Glomerular visceral epithelial cell (primary cell): ENCODE results near the gene ADARB1.

ENCODE experiments used
- DNase-seq: peaks from one replicate; pipeline ENCODE4 v3.0.0-alpha.2; 2016; ENCODE audit errors: extremely low spot score

ADARB1 gene

GRCh38 chr21:45093035-45093532 is 18.7 kb downstream of the ADARB1 start:
- no peak for DNase-seq

- no peak for DNase-seq
These were observed 20.0 kb downstream of the ADARB1 start for GRCh38 chr21:45094412-45094811.

GRCh38 chr21:45095505-45095904 is 21.1 kb downstream of the ADARB1 start:
- DNase-seq = no peak

GRCh38 chr21:45096217-45096616 is 21.8 kb downstream of the ADARB1 start:
- DNase-seq = no peak

- DNase-seq = no peak
These were observed 23.5 kb downstream of the ADARB1 start for GRCh38 chr21:45097827-45098387.

GRCh38 chr21:45098867-45099266 is 24.5 kb downstream of the ADARB1 start:
- DNase-seq = peak; percentile 21

GRCh38 chr21:45099571-45099970 is 25.2 kb downstream of the ADARB1 start:
- DNase-seq = no peak

- no peak for DNase-seq
These were observed 26.5 kb downstream of the ADARB1 start for GRCh38 chr21:45100866-45101265.

GRCh38 chr21:45102391-45102932 is 28.1 kb downstream of the ADARB1 start:
- DNase-seq = peak; percentile 40

GRCh38 chr21:45103971-45104520 is 29.7 kb downstream of the ADARB1 start:
- DNase-seq = no peak

- DNase-seq = peak; percentile 66
These were observed 30.2 kb downstream of the ADARB1 start for GRCh38 chr21:45104560-45104959.

GRCh38 chr21:45105906-45106485 is 31.6 kb downstream of the ADARB1 start:
- DNase-seq = no peak

GRCh38 chr21:45108034-45108790 is 33.8 kb downstream of the ADARB1 start:
- no peak for DNase-seq

GRCh38 chr21:45108808-45109781 is 34.7 kb downstream of the ADARB1 start:
- DNase-seq = no peak

GRCh38 chr21:45109831-45110492 is 35.6 kb downstream of the ADARB1 start:
- DNase-seq = peak; percentile 71

- DNase-seq = no peak
These were observed 36.7 kb downstream of the ADARB1 start for GRCh38 chr21:45110873-45111624.

- DNase-seq = no peak
These were observed 37.3 kb downstream of the ADARB1 start for GRCh38 chr21:45111703-45112102.

- peak; percentile 72 for DNase-seq
These were observed 38.0 kb downstream of the ADARB1 start for GRCh38 chr21:45112371-45112770.

- no peak for DNase-seq
These were observed 39.2 kb downstream of the ADARB1 start for GRCh38 chr21:45113543-45113942.

- DNase-seq = no peak
These were observed 39.7 kb downstream of the ADARB1 start for GRCh38 chr21:45114072-45114471.
